ENCODE measurements around the gene DBNDD1. TPM values are rescaled to one million over a fixed set of nuclear protein-coding genes. Genes with fewer than 3 reads are reported as not detected.

The DBNDD1 gene
- total RNA-seq, 6 experiments from 2014 or later, result 2.6 to 17.5 (median 7.6) TPM

DNA sequence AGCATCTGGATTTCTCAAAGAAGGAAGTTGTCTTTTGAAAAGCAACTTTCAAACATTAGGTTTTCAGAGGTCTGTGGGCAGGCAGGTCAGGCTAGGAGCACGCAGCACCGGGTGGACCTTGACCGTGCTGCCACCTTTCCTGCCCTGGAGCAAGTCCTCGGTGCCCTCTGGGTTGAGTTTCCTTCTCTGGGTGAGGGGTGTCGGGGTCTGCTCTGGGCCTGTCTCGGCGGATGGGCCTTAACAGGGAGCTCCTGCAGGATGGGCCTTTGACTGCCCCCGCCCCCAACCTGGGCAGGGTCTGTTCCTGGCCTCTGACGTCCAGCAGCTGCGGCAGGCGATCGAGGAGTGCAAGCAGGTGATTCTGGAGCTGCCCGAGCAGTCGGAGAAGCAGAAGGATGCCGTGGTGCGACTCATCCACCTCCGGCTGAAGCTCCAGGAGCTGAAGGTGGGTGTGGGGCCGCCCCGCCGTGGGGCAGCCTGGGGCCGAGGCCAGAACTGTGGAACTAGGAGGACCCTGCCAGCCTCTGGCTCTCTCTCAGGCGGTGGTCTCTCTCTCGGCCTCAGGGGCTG is 62.0 kb downstream of the DBNDD1 start:
- 83% methylated on average over 9 of the region's 23 CpGs for WGBS (ENCODE audit: insufficient coverage, low coverage, low lambda C conversion rate, missing lambda C conversion rate)
- DNase-seq, result no peak
- peak overlapping the region in 1 of 3 donors; percentile 24 for H3K27ac ChIP-seq
- H3K36me3 ChIP-seq, result peaks cover 0 to 5% (median 1%) of the 10 kb centered on the region in 4 donors
- no peak overlapping the region for H3K4me3 ChIP-seq
- intact Hi-C loops (cut with DNase I), result no loop called here
- H3K4me1 ChIP-seq, result no peaks in the 10 kb centered on the region
- TF ChIP-seq, protein P1, sequence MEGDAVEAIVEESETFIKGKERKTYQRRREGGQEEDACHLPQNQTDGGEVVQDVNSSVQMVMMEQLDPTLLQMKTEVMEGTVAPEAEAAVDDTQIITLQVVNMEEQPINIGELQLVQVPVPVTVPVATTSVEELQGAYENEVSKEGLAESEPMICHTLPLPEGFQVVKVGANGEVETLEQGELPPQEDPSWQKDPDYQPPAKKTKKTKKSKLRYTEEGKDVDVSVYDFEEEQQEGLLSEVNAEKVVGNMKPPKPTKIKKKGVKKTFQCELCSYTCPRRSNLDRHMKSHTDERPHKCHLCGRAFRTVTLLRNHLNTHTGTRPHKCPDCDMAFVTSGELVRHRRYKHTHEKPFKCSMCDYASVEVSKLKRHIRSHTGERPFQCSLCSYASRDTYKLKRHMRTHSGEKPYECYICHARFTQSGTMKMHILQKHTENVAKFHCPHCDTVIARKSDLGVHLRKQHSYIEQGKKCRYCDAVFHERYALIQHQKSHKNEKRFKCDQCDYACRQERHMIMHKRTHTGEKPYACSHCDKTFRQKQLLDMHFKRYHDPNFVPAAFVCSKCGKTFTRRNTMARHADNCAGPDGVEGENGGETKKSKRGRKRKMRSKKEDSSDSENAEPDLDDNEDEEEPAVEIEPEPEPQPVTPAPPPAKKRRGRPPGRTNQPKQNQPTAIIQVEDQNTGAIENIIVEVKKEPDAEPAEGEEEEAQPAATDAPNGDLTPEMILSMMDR (IDR thresholded peaks at IDR 0.05), result no peak
- no peak for TF ChIP-seq POLR2A (IDR thresholded peaks at IDR 0.05)
- peak in 1 of 4 donors; percentile 4 for ATAC-seq
- no peaks in the 10 kb centered on the region for H3K9me3 ChIP-seq
- H3K27me3 ChIP-seq, result no peaks in the 10 kb centered on the region

DNA sequence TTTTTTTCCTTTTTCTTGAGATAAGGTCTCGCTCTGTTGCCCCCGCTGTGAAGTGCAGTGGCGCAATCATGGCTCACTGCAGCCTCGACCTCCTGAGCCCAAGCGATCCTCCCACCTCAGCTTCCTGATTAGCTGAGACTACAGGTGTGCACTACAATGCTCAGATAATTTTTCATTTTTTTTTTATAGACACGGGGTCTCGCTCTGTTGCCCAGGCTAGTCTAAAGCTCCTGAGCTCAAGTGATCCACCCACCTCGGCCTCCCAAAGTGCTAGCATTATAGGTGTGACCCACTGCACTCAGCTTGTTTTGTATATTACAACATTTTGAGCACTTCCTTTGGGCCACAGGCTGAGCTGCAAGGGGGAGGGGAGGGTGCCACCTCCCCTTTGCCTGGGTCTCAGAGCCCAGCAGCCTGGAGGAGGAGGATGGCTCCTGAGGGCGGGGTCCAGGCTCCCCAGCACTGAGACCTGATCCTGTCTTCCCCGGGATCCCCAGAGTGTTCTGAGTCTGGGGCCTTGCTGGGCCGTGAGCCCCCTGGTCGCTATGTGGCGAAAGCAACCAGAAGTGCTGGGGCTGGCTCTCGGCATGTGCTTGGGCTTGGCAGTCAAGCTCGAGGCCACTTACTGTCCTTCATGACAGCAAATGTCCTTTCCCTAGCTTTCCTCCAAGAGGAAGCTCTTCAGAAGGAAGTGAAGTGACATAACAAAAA is 62.6 kb downstream of the DBNDD1 start:
- H3K4me3 ChIP-seq, result no peak overlapping the region
- H3K4me1 ChIP-seq, result no peaks in the 10 kb centered on the region
- peaks cover 0 to 5% (median 1%) of the 10 kb centered on the region in 4 donors for H3K36me3 ChIP-seq
- H3K27me3 ChIP-seq, result no peaks in the 10 kb centered on the region
- no peak for TF ChIP-seq POLR2A (IDR thresholded peaks at IDR 0.05)
- TF ChIP-seq, protein P1 (IDR thresholded peaks at IDR 0.05), result no peak
- DNase-seq (no peak), ATAC-seq (peak in 3 of 4 donors; percentile 23 to 46 (median 24))
- no peaks in the 10 kb centered on the region for H3K9me3 ChIP-seq
- intact Hi-C loops (cut with DNase I), result no loop called here
- H3K27ac ChIP-seq, result peak overlapping the region in 1 of 3 donors; percentile 24
- WGBS (ENCODE audit: insufficient coverage, low coverage, low lambda C conversion rate, missing lambda C conversion rate), result 83% methylated on average over 14 of the region's 15 CpGs

DNA sequence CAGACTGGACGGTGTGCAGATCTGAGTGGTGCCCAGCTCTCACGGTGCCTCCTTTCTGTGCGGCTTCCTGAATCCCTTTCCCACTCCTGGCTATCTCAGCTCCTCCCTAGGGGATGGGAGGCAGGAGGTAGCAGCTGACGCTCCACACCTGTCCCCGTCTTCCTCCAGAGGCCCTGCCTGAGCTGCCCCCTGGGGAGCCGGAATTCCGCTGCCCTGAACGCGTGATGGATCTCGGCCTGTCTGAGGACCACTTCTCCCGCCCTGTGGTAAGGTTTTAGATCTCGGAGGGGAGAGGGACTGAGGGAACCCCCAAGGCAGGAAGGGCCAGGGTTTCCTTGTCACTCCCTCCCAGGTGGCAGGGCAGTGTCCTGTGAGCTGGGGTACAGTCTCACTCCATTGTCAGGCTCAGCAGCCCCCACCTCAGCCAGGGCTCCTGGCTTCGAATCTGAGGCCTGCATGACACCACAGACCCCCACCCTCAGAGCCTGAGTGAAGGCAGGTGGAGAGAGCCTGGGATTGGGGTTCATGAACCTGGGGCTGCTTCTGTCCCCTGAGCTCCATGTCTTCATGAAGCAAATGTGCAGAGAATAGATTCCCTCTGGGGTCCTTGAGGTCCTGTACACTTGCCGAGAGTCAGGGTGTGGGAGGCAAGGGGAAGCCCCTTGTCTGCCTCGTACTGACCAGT is 64.1 kb downstream of the DBNDD1 start:
- DNase-seq, result no peak
- Histone ChIP-seq H3K9me3 (no peaks in the 10 kb centered on the region), H3K36me3 (peaks cover 0 to 5% (median 1%) of the 10 kb centered on the region in 4 donors), H3K4me1 (no peaks in the 10 kb centered on the region), H3K27ac (no peak overlapping the region), H3K27me3 (no peaks in the 10 kb centered on the region), H3K4me3 (no peak overlapping the region)
- TF ChIP-seq, protein P1 (IDR thresholded peaks at IDR 0.05), result no peak
- TF ChIP-seq POLR2A (IDR thresholded peaks at IDR 0.05), result no peak
- intact Hi-C loops (cut with DNase I), result no loop called here
- no peak for ATAC-seq
- WGBS (ENCODE audit: insufficient coverage, low coverage, low lambda C conversion rate, missing lambda C conversion rate), result 91% methylated on average over 9 of the region's 15 CpGs

Other genes starting within 250 kb of the DBNDD1 start
- 10 to 100 TPM in 1 of 6 experiments, 1 to 10 TPM in 5; 4.5 to 12.7 (median 8.3) TPM for gene FANCA, start 202.8 kb downstream of the DBNDD1 start, total RNA-seq
- 1 to 10 TPM; 4.8 to 7.8 (median 6.1) TPM for gene SPIRE2, start 191.0 kb downstream of the DBNDD1 start, total RNA-seq
- 10 to 100 TPM; 66.6 to 91.6 (median 77.9) TPM for gene TCF25, start 145.9 kb downstream of the DBNDD1 start, total RNA-seq
- gene MC1R, start 100.6 kb downstream of the DBNDD1 start, total RNA-seq, result 1 to 10 TPM in 2 of 6 experiments, under 1 TPM in 4; 0.31 to 1.6 (median 0.77) TPM
- under 1 TPM in 4 of 6 experiments, not detected in 2; 0.13 to 0.86 (median 0.36) TPM for gene TUBB3, start 96.1 kb downstream of the DBNDD1 start, total RNA-seq
- 10 to 100 TPM; 16.7 to 44.1 (median 20.7) TPM for gene DEF8, start 70.7 kb downstream of the DBNDD1 start, total RNA-seq
- under 1 TPM in 2 of 6 experiments, not detected in 4; 0.09 to 0.12 TPM for gene PRDM7, start 57.9 kb upstream of the DBNDD1 start, total RNA-seq